ELR (cell line): Measurements from ENCODE around the gene FAM161A.
A peak's percentile ranks its signal among the peaks of the same experiment; 100 is the strongest.
"Not testable (repeated sequence)": the region's sequence is repeated elsewhere in the genome, so short reads cannot be mapped to it uniquely, and the experiment has no call there.

Experiments used
- DNase-seq: peaks from one replicate; pipeline ENCODE4 v3.0.0-alpha.2; 2015; ENCODE audit warnings: low read depth

The FAM161A gene

DNA sequence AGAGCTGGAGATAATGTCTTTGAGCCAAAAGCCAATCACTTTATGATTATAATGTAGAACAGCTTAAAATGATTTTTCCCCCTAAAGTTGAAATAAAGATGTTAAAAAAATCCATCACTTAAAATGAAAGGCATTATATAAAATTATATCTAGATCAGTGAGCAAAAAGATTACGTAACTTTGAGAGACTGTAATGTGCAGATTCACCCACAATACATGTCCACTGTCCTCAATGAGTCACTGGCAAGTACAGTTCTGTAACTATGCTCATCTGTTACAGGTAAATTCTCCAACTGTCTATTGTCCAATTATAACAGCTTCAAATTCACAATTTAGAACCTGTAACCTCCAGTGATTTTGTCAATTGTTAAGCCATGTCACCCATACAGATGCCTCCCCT is 19.0 kb downstream of the FAM161A start:
- DNase-seq = peak; percentile 15

DNA sequence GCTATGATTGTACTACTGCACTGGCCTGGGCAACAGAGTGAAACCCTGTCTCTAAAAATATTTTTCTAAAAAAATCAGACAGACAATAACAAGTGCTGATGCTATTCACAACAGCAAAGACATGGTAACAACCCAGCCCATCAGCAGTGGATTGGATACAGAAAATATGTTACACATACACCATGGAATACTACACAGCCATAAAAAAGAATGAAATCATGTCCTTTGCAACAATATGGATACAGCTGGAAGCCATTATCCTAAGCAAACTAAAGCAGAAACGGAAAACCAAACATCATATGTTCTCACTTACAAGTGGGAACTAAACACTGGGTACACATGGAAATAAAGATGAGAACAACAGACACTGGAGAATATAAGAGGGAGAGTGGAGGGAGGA is 19.9 kb downstream of the FAM161A start:
- no peak for DNase-seq

DNA sequence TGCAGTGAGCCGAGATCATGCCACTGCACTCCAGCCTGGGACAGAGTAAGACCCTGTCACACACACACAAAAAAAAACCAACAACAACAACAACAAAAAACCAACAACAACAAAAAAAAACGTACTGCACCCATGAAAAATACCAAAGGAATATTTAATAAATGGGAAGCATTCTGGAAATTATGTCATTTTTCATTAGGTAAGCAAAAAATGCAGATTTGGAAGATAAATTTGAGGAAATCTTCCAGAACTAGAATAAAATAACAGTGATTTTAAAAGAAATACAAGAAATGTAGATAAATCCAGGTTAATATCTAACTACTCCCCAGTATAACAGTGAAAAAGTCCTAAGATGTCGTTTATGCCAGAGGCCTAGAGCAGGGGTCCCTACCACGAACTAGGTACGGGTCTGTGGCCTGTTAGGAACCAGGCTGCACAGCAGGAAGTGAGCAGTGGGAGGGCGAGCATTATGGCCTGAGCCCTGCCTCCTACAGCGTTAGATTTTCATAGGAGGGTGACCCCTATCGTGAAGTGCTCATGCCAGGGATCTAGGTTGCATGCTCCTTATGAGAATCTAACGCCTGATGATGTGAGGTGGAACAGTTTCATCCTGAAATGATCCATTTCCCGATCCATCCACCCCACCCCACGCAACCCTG is 21.5 kb downstream of the FAM161A start:
- DNase-seq = no peak

DNA sequence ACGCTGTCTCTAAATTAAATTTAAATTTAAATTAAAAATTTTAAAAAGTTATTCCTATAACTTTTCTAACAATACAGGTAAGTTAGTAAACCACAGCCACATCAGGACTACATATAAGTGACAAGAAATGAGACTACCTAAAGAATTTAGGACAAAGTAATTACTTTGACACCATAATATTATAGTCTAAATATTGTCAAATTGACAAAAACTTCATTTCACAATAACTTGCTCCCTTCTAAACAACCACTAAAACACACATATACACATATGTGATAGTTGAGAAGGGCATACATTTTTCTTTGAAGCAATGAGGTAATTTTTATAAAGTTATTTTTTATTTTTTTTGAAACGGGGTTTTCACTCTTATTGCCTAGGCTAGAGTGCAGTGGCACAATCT is 31.6 kb downstream of the FAM161A start:
- DNase-seq = no peak

DNA sequence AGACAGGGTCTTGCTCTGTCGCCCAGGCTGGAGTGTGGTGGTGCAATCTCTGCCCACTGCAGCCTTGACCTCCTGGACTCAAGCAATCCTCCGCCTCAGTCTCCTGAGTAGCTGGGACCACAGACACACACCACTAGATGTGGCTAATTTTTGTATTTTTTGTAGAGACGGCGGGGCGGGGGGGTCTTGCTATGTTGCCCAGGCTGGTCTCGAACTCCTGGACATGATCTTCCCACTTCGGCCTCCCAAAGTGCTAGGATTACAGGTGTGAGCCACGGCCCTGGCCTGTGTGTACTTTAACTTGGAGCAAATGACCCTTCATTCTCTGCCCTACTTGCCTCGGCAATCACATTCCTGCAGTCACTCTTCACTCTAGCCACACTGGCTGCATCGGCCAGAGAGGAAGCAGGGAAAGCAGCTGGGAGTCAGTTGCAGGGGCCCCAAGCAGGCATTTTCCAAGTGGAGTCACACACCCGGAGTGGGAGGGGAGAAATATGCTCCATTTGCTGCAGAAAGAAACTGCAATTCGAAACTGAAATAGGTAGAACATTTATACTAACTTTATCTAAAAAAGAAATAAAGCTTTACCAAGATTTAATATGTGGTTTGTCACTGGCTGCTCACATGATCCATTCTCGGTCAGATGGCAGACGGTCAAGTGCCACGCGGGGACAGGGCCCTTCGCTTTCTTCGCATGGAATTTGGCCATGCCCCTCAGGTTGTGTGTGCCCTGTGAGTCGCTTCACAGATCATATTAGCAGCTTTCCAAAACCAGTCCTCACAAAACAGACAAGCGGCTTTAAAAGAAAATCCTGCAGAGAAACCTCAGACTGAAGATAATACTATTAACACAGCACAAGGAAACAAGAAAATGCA is 37.1 kb downstream of the FAM161A start:
- DNase-seq = no peak

DNA sequence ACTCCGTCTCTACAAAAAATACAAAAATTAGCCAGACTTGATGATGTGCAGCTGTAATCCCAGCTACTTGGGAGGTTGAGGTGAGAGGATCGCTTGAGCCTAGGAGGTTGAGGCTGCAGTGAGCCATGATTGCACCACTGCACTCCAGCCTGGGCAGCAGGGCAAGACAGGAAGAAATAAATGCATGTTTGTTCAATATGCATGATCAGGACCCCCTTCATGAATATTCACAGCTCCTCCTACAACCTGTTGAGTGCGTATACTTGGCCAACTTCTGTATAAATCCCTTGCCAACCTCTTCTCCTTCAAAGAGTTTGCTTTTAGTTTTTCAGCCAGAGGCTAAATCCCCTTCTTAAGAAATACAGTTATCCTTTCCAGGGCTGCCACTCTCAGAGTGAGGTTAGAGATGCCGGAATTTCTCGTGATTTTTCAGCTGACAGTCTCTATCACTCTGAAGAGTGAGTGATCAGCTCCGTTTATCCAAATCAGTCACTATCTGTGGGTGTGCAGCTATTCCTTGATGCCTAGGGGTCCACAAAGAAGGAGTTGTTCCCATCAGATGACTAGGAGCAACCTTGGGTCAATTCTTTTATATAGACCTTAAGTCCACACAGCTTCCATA is 39.2 kb downstream of the FAM161A start:
- no peak for DNase-seq

DNA sequence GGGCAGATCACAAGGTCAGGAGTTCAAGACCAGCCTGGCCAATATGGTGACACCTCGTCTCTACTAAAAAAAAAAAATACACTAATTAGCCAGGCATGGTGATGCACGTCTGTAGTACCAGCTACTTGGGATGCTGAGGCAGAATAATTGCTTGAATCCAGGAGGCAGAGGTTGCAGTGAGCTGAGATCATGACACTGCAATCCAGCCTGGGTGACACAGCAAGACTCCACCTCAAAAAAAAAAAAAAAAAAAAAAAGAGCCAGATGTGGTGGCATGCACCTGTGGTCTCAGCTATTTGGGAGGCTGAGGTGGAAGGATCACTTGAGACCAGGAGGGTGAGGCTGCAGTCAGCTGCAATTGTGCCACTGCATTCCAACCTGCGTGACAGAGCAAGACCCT is 40.5 kb downstream of the FAM161A start:
- DNase-seq = not testable (repeated sequence)

DNA sequence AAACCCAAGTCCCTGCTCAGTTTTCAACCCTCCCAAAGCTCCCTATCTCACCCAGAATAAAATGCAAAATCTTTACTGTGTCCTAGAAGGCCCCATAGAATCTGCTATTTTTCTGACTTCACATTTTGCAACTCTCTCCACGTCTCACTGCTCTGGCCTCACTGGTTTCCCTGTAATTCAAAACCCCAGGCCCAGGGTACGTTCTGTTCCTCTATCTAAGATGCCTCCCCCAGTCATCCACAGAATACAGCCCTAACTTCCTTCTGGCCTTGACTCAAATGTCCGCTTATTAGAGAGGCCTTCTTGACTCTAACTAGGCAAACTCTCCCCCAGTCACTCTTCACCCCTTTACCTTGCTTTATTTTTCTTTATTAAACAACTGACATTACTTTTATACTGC is 42.0 kb downstream of the FAM161A start:
- DNase-seq = no peak

DNA sequence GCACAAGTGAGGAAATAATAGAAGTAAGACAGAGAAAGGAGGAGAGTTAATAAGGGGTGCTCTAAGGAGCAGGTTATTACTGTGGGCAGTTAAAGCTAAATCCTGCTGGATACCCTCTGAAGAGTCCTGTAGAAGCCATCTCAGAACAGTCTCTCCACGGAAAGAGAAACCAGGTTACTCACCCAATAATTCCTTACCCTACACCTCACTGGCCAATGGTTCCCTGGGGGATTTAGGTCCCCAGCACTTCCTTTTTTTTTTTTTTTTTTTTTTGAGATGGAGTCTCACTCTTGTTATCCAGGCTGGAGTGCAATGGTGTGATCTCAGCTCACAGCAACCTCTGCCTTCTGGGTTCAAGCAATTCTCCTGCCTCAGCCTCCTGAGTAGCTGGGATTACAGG is 43.7 kb downstream of the FAM161A start:
- not testable (repeated sequence) for DNase-seq

DNA sequence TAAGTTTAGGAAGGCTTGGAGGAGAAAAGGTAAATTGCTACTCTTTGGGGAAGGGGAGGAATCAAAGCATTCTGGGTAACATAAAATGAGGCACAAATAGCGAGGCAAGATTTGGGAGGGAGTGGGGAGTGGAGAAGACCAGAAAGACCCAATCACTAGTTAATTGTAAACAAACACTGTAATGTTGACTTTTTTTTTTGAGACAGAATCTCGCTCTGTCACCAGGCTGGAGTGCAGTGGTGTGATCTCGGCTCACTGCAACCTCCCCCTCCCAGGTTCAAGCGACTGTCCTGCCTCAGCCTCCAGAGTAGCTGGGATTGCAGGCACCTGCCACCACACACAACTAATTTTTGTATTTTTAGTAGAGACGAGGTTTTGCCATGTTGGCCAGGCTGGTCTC is 45.2 kb downstream of the FAM161A start:
- not testable (repeated sequence) for DNase-seq

DNA sequence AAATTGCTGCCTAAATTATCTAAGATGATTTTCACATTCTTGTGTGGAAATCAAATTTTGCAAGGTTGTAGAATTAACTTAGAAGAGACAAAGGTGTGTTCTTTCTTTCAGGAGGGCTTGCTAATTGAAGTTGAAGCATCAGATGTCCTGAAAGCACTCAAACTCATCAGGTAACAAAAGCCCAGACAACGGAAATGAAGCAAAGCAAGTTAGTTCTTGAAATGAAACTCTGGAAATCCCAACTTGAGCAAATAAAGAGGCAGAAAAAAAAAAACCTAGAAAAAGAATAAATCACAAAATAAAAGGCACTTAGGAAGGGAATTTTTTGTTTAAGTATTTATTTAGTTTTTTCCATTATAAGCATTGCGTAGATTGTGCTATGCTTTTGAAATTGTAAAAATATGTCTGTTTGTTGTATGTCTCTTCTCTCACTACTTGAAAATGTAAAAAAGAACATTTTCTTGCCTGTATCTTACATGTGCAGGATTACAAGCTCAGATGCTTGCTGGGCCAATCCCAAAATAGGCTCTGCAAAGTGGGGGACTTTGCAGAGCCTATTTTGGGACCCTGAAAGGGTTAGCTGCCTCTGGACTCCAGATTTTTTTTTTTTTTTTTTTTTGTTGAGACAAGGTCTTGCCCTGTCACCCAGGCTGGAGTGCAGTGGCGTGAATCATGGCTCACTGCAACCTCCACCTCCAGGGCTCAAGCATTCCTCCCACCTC is 46.7 kb downstream of the FAM161A start:
- DNase-seq = no peak

DNA sequence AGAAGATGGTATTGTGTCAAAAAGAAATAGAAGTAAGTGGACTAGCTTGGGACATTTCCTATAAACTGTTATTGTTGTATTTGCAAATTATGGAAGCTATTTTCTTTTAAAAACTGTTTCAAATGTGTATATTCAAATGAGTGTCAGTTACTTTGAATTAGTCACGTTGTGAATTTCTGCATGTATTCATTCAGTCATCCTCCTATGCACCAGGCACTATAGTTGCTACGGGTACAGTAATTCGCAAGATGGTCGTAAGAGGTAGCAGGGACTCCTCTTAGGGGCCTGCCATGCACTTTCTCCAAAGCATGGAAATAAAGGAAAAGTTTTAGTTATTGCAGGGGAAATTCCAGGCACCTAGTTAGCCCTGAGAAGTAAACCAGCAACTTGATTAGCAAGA is 51.3 kb downstream of the FAM161A start:
- DNase-seq = no peak

DNA sequence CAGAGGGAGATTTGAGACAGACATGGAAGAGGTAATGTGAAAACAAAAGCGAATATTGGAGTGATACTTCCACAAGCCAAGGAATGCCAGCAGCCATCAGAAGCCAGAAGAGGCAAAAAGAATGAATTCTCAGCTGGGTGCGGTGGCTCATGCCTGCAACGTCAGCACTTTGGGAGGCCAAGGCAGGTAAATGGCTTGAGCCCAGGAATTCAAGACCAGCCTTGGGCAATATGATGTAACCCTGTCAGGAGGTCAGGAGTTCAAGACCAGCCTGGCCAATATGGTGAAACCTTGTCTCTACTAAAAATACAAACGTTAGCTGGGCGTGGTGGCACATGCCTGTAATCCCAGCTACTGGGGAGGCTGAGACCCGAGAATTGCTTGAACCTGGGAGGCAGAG is 54.8 kb downstream of the FAM161A start:
- DNase-seq = no peak

DNA sequence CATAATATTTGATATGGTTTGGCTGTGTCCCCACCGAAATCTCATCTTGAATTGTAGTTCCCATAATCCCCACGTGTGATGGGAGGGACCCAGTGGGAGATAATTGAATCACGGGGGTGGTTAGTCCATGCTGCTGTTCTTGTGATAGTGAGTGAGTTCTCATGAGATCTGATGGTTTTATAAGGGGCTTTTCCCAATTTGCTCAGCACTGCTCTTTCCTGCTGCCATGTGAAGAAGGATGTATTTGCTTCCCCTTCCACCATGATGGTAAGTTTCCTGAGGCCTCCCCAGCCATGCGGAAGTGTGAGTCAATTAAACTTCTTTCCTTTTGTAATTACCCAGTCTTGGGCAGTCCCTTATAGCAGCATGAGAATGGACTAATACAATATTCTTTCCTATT is 56.4 kb downstream of the FAM161A start:
- not testable (repeated sequence) for DNase-seq

DNA sequence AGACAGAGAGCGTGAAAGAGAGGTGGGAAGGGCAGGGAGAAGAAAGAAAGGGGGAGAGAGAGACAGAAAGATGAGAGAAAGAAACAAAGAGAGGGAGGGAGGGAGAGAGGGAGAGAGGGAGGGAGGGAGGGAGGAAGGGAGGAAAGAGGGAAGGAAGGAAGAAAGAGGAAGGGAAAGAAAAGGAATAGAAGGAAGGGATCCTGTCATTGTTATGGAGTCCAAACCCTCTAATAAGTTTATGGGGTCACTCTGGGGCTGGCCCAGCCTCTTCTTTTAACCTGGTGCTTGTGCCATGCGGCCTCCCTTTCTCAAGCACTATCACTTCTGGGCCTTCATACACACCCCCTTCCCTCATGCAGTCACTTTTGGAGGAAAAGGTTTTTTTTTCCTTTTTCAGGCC is 58.5 kb downstream of the FAM161A start:
- DNase-seq = no peak

DNA sequence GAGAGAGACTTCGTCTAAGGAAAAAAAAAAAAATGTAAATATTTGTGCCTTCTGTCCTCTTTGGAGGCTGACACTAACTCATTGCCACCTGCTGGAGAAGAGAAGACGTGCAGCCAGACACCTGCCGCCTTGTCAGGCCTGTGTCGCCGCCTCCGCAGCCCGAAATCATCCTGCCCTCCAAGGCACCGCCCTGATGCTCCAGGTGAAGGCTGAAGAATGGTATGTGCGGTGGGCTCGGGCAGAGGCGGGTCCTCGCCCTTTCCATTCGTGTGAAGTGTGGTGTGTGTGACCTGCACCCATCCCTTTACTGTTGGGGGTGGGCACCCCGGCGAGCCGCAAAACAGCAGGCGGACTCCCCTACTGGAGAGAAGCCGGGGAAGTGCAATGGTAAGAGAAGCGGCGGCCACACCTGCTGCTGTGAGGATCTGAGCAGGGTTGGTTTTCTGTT is 60.4 kb downstream of the FAM161A start:
- DNase-seq = peak; percentile 80

DNA sequence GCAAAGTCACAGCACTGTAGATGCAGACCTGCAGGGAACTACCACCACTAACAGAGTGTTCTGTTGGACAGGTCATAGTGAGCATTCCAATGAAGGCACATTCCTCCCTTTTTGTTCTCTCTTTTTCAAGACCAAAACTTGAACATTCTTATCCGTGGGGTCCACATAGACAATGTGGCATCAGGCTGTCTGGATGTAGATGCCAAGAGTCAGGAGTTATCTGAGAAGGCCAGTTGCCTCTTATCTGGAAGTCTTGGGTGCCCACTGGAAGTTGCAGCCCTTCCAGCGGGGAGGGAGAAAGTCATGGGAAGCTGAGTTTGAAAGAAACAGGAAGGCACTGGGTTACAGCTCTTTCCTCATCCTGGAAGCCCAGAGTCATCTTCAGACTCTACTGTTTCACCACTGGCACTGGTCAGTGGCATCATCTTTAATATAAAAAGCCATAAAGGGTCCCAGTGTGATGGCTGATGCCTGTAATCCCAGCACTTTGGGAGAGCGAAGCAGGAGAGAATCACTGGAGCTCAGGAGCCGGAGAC is 61.4 kb downstream of the FAM161A start:
- no peak for DNase-seq

DNA sequence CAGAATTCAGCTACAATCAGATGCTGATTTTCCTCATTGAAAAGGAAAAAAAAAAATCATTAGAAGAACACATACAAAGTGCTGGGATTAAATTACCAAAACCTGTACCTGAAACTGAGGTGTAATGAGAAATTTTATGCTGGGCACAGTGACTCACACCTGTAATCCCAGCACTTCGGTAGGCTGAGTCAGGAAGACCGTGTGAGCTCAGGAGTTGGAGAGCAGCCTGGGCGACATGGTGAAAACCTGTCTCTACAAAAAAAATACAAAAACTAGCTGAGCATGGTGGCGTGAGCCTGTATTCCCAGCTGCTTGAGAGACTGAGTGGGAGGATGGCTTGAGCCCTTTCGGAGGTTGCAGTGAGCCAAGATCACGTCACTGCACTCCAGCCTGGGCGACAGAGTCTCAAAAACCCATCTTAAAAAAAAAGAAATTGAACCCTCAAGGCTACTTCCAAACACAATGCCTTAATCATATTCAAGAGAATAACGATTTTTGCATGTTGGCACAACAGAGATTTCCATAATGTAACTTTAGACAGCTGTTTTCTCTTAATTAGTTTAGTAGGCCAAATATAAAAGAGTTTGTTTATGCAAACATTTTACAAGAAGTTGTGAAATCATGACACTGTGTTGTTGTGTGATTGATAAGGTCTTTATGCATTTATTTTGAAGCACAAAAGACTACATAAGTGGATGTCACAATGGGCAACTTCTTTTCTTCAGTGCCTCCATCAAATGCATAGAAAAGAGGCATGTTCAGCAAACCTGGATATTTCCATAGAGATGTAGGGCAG is 63.9 kb downstream of the FAM161A start:
- no peak for DNase-seq

DNA sequence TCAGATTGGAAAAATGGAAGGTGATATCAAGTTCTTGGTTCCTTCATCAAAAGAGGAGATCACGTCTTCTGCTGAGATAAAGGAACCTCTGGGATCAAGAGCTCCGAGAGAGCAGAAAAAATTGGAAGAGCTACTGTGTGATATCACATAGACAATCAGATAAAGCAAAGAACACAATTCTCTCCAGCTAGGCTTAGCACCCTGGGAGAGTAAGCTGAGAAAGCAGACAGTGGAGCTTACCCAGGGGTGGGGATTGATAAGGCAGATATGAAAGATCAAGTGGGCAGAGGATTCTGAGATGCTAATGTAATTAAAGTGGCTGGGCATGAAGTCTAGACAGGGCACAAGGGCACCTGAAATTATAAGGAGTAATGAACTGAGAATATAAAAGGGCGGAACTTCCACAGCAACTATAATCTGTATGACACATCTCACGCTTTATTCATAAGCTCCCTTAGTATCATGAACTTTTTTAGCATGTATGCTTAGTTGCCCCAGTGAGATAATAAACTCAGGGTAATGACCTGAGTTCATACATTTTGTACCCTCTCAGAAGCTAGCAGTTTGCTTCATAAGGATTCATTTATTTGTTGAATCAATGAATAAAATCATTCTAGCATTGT is 65.8 kb downstream of the FAM161A start:
- no peak for DNase-seq

DNA sequence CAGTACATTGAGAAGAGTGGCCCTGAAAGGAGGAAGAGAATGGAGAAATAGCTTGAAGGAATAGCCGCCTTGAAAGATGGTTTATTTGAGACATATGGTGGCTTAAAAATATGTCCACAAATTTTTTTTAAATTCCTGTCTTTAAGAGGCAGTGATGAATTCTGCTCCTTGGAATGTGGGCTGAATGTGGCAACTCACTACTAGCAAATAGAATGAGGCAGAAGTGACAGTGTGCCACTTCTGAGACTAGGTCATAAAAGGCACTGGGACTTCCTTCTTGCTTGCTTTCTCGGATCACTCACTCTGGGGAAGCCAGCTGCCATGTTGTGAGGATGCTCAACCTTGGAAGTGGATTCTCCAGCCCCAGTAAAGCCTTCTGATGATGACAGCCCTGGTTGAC is 67.0 kb downstream of the FAM161A start:
- DNase-seq = no peak

DNA sequence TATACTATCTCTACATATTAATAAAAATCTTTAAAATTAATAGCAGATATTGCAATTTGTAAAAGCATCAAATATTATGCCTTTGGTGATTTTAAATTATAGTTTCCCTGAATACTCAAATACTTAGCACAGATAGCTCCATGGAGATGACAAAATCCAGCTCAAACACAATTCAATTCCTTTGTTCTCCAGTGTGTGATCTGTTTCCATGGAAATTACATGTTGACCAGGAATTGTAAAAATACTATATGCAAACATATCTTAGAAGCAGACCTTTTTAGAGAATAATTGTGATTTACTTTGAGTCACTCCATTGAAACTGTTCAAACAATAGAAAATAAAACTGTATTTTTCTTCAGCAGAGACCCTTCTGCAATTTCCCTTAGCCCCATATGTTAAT is 68.3 kb downstream of the FAM161A start:
- no peak for DNase-seq
